Lower lobe of right lung (tissue), 2 donors: ENCODE data around the gene CBARP. TPM values are rescaled to one million over a fixed set of nuclear protein-coding genes. Genes with fewer than 3 reads are reported as not detected.

ENCODE experiments used
- ATAC-seq, 2 donors: fragments of 200-7000 bp; cut with Tn5 transposase; one replicate each; pipeline ENCODE4 v1.9.1; 2020 to 2022; ENCODE audit warnings: mild to moderate bottlenecking in 2 of 2, moderate library complexity in 2 of 2
- DNase-seq: peaks from one replicate; pipeline ENCODE4 v3.0.0-alpha.2; 2020
- H3K27ac ChIP-seq: fragments of 200-600 bp; one replicate; pipeline ENCODE4 v1.8.0; 2022
- H3K27me3 ChIP-seq: fragments of 200-600 bp; one replicate; pipeline ENCODE4 v1.8.0; 2022; ENCODE audit warnings: low read depth
- H3K36me3 ChIP-seq: fragments of 200-600 bp; one replicate; pipeline ENCODE4 v1.8.0; 2022; ENCODE audit warnings: mild to moderate bottlenecking
- H3K4me1 ChIP-seq: fragments of 200-600 bp; one replicate; pipeline ENCODE4 v1.8.0; 2022
- H3K4me3 ChIP-seq: fragments of 200-600 bp; one replicate; pipeline ENCODE4 v1.8.0; 2022; ENCODE audit warnings: mild to moderate bottlenecking
- H3K9me3 ChIP-seq: fragments of 200-600 bp; one replicate; pipeline ENCODE4 v1.8.0; 2022
- CTCF ChIP-seq: fragments of 200-600 bp; IDR thresholded peaks from one replicate; pipeline ENCODE4 v1.8.0; 2022; ENCODE audit warnings: antibody characterized with exemption, mild to moderate bottlenecking
- intact Hi-C: fragments of 100-400 bp; cut with DNase I; formaldehyde crosslinking; loops from one replicate; pipeline ENCODE4 v1.11.0; 2022
- total RNA-seq: library from RNA; stranded (reverse); fragmentation: NEBNext Ultra II Directional; extraction: Animal tissue kit (Norgen Biotek cat#: 25700); gene quantifications from one replicate; pipeline ENCODE4 v1.2.1, GENCODE V29; 2021
- donor health status: DM: no; HTN: yes; CAD: no; lungs with severe emphysema.

The CBARP gene
- total RNA-seq, 1 donor from 2014 or later, result 0.41 TPM

- no peak for DNase-seq
- intact Hi-C loops, result no loop called here
- Histone ChIP-seq H3K9me3 (no peaks in the 10 kb centered on the region), H3K27me3 (no peaks in the 10 kb centered on the region), H3K4me3 (peak overlapping the region; percentile 94), H3K4me1 (peaks cover 90% of the 10 kb centered on the region), H3K27ac (peak overlapping the region; percentile 99), H3K36me3 (peaks cover 49% of the 10 kb centered on the region)
- TF ChIP-seq CTCF, result no peak
- ATAC-seq, result no peak
Measured at GRCh38 chr19:1270213-1270853, 32.5 kb upstream of the CBARP start.

GRCh38 chr19:1269478-1270212 is 31.8 kb upstream of the CBARP start:
- Histone ChIP-seq H3K36me3 (peaks cover 44% of the 10 kb centered on the region), H3K27ac (peak overlapping the region; percentile 99), H3K9me3 (no peaks in the 10 kb centered on the region), H3K27me3 (no peaks in the 10 kb centered on the region), H3K4me3 (peak overlapping the region; percentile 94), H3K4me1 (peaks cover 91% of the 10 kb centered on the region)
- DNase-seq (peak; percentile 91), ATAC-seq (peak; percentile 41 to 48)
- intact Hi-C loops, result no loop called here
- no peak for TF ChIP-seq CTCF

GRCh38 chr19:1269065-1269477 is 31.3 kb upstream of the CBARP start, which contains the start of gene CIRBP:
CIRBP (plus strand) TSS chr19:1269332; CDS start chr19:1270934, 1,602 bp downstream.
- intact Hi-C loops, result no loop called here

GRCh38 chr19:1268226-1269064 is 30.6 kb upstream of the CBARP start:
- peak overlapping the region; percentile 99 for H3K27ac ChIP-seq

More at GRCh38 chr19:1269065-1269477, 31.3 kb upstream of the CBARP start, which contains the start of gene CIRBP:
- TF ChIP-seq CTCF, result no peak
- ATAC-seq (peak; percentile 79 to 91), DNase-seq (peak; percentile 100)
- Histone ChIP-seq H3K4me3 (peak within 1 kb of the TSS; percentile 94), H3K9me3 (no peaks in the 10 kb centered on the region), H3K4me1 (peaks cover 87% of the 10 kb centered on the region), H3K27me3 (no peaks in the 10 kb centered on the region), H3K36me3 (peaks cover 38% of the 10 kb centered on the region), H3K27ac (peak within 1 kb of the TSS; percentile 99)

More at GRCh38 chr19:1268226-1269064, 30.6 kb upstream of the CBARP start:
- Histone ChIP-seq H3K9me3 (no peaks in the 10 kb centered on the region), H3K27me3 (no peaks in the 10 kb centered on the region), H3K36me3 (peaks cover 32% of the 10 kb centered on the region), H3K4me1 (peaks cover 81% of the 10 kb centered on the region), H3K4me3 (peak overlapping the region; percentile 94)
- DNase-seq (peak; percentile 58), ATAC-seq (no peak)
- intact Hi-C loops, result no loop called here
- no peak for TF ChIP-seq CTCF
